ENCODE data around the gene APOH.

The APOH gene

DNA sequence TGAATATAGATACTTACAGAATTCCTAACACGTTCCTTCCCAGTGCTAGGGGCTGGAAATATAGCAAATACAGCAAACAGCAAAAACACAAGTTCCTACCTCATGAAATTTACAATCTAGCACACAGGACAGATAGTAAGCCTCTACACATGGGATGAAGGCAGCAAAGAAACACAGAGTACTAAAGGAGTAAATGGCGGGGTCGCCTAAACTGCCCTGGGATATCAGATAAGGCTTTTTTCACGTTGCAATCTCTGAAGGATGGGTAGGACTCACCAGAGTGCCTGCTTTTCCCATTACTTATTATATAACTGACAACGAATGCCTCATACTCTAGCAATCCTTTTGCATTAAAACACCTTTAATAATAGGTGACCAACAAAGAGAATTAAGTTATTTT, 57.1 kb downstream of the APOH start:
- H3K27ac ChIP-seq (ENCODE audit: low read depth, low read length): no peak overlapping the region
- H3K27me3 ChIP-seq (ENCODE audit: insufficient read depth, low read length): no peaks in the 10 kb centered on the region
- no peaks in the 10 kb centered on the region for H3K79me2 ChIP-seq (ENCODE audit: control insufficient read depth, insufficient read depth, low read length, unreplicated experiment)
- H2AFZ ChIP-seq (ENCODE audit: low read length, unreplicated experiment): no peak overlapping the region
- peaks cover 2% of the 10 kb centered on the region; the same call in 1 of the 2 replicates for H3K36me3 ChIP-seq (ENCODE audit: insufficient read depth, low read length)
- H3K4me1 ChIP-seq (ENCODE audit: control insufficient read depth, insufficient read depth, low read length, unreplicated experiment): no peaks in the 10 kb centered on the region
- no peak overlapping the region for H3K4me3 ChIP-seq (ENCODE audit: low read depth, low read length)

DNA sequence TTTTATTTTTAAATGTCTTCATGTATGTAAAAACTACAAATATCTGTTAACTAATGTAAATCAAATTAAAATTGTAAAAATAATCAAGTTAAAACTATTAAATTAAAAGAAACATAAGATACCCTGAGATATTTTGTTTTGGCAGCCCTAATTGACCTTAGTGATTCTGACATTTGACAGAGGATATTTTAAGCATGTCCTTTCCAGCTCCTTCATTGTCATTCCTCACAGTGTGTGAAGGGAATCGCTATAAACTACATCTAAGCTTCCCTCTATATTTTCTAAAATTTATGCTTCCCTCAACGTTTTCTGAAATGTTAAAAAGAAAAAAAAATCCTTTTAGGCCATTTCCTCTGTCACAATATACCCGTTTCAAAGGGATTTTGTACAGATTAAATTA, 57.5 kb downstream of the APOH start:
- H3K36me3 ChIP-seq (ENCODE audit: insufficient read depth, low read length): peaks cover 2% of the 10 kb centered on the region; the same call in 1 of the 2 replicates

DNA sequence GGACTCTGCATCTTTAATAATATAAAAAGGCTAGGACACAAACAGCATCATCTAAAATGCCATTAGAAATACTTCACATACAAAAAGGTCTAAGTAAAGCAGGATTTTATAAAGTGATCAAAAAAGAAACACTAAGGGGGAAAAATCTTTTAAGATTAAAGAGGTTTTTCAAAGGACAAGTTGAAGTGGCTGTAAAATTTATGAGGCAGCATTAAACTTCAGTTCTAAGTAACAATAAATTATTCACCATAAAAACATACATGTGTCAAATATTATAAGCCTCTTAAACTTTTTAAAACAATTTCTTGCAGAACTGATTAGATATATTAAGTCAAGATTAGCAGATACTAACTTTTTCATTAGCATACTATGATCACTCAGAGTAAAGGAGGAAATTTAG, 58.0 kb downstream of the APOH start:
- Histone ChIP-seq H3K79me2 (ENCODE audit: control insufficient read depth, insufficient read depth, low read length, unreplicated experiment) (no peaks in the 10 kb centered on the region), H3K4me1 (ENCODE audit: control insufficient read depth, insufficient read depth, low read length, unreplicated experiment) (no peaks in the 10 kb centered on the region), H2AFZ (ENCODE audit: low read length, unreplicated experiment) (no peak overlapping the region), H3K27me3 (ENCODE audit: insufficient read depth, low read length) (no peaks in the 10 kb centered on the region), H3K27ac (ENCODE audit: low read depth, low read length) (no peak overlapping the region), H3K36me3 (ENCODE audit: insufficient read depth, low read length) (peaks cover 2% of the 10 kb centered on the region; the same call in 1 of the 2 replicates), H3K4me3 (ENCODE audit: low read depth, low read length) (no peak overlapping the region)

More for the DNA sequence above, 57.5 kb downstream of the APOH start:
- Histone ChIP-seq H3K27ac (ENCODE audit: low read depth, low read length) (no peak overlapping the region), H3K27me3 (ENCODE audit: insufficient read depth, low read length) (no peaks in the 10 kb centered on the region), H2AFZ (ENCODE audit: low read length, unreplicated experiment) (no peak overlapping the region), H3K79me2 (ENCODE audit: control insufficient read depth, insufficient read depth, low read length, unreplicated experiment) (no peaks in the 10 kb centered on the region), H3K4me1 (ENCODE audit: control insufficient read depth, insufficient read depth, low read length, unreplicated experiment) (no peaks in the 10 kb centered on the region), H3K4me3 (ENCODE audit: low read depth, low read length) (no peak overlapping the region)

DNA sequence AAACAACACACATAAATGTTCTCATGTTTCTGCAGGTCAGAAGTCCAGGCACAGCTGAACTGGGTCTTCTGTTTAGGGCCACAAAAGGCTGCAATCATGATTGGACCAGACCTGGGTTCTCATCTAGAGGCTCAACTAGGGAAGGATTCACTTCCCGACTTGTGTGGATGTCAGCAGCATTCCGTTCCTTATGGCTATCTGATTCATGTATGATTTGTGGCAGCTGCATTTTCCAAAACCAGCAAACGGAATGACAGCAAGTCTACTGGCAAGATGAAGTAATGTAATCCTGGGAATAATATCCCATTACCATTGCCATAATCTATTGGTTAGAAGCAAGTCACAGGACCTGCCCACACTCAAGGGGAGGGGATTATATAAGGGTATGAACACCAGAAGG, 59.4 kb downstream of the APOH start:
- Histone ChIP-seq H3K27ac (ENCODE audit: low read depth, low read length) (no peak overlapping the region), H2AFZ (ENCODE audit: low read length, unreplicated experiment) (no peak overlapping the region), H3K4me3 (ENCODE audit: low read depth, low read length) (no peak overlapping the region), H3K79me2 (ENCODE audit: control insufficient read depth, insufficient read depth, low read length, unreplicated experiment) (no peaks in the 10 kb centered on the region), H3K4me1 (ENCODE audit: control insufficient read depth, insufficient read depth, low read length, unreplicated experiment) (no peaks in the 10 kb centered on the region), H3K36me3 (ENCODE audit: insufficient read depth, low read length) (peaks cover under 1% of the 10 kb centered on the region; the same call in 1 of the 2 replicates), H3K27me3 (ENCODE audit: insufficient read depth, low read length) (no peaks in the 10 kb centered on the region)

DNA sequence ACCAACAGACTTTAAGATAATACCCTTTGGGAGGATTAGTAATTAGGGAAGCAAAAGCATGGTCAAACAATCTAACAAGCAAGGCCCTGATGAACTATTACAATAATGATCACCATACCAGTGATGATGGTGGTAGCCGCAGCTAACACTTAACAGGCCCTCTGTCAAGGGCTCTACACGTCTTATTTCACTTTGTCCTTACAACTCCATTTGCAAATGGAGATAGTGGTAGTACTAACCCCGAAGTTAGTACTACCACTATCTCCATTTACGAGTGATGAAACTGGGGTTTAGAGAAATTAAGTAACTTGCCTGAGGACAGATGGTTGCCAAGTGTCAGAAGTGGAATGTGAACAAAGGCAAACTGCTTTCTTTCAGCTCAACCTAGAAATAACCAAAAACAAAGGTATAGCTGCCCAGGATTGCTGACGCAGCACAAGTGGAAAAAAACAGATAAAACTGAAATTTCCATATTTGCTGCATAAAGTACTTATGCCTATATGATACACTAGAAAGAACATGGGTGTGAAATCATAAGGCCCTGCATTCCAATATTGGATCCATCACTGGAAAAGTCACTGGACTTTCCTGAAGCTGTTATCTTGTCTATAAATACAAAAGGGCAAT, 61.9 kb downstream of the APOH start:
- H3K4me1 ChIP-seq (ENCODE audit: control insufficient read depth, insufficient read depth, low read length, unreplicated experiment): no peaks in the 10 kb centered on the region
- H3K4me3 ChIP-seq (ENCODE audit: low read depth, low read length): no peak overlapping the region
- H3K79me2 ChIP-seq (ENCODE audit: control insufficient read depth, insufficient read depth, low read length, unreplicated experiment): no peaks in the 10 kb centered on the region
- H3K36me3 ChIP-seq (ENCODE audit: insufficient read depth, low read length): no peaks in the 10 kb centered on the region
- no peaks in the 10 kb centered on the region for H3K27me3 ChIP-seq (ENCODE audit: insufficient read depth, low read length)
- H3K27ac ChIP-seq (ENCODE audit: low read depth, low read length): no peak overlapping the region
- no peak overlapping the region for H2AFZ ChIP-seq (ENCODE audit: low read length, unreplicated experiment)

DNA sequence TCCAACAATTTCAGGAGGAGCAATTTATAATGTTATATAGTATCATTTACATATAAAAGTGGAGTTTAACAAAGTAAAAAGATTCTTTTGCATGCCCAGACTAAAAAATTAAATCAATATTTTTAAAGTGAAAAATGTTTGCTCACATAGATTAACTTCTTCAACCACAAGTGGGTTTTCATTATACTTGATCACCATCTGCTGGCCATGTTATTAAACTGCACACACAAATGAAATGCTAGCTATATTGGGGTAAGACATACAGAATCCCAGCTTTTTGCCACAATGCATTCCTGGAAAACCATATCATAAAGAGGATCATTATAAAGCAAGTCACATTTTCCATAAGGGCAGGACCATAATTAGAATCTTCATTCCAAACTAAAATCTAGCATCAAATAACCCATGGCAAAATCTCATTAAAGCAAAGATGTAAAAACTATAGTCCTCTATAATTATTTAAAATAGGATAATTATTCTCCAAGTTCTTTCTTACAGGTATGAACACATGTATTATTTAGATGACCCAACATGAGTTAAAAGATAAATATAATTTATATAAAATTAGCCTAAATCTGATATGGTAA, 63.6 kb downstream of the APOH start:
- Histone ChIP-seq H2AFZ (ENCODE audit: low read length, unreplicated experiment) (no peak overlapping the region), H3K36me3 (ENCODE audit: insufficient read depth, low read length) (no peaks in the 10 kb centered on the region), H3K27ac (ENCODE audit: low read depth, low read length) (no peak overlapping the region), H3K4me3 (ENCODE audit: low read depth, low read length) (no peak overlapping the region), H3K27me3 (ENCODE audit: insufficient read depth, low read length) (no peaks in the 10 kb centered on the region), H3K4me1 (ENCODE audit: control insufficient read depth, insufficient read depth, low read length, unreplicated experiment) (no peaks in the 10 kb centered on the region), H3K79me2 (ENCODE audit: control insufficient read depth, insufficient read depth, low read length, unreplicated experiment) (no peaks in the 10 kb centered on the region)
